Common myeloid progenitor, CD34-positive (primary cell): Measurements from ENCODE around the gene CELF1.

Source experiments
- CTCF ChIA-PET: fragments of 350-600 bp; sonication (Branson Sonifier 250); formaldehyde crosslinking; loops from one replicate; lab custom pipeline; 2021; ENCODE audit warnings: antibody characterized with exemption; lab: Charles Lee
- POLR2A ChIA-PET: fragments of 350-600 bp; sonication (Branson Sonifier 250); formaldehyde crosslinking; loops from one replicate; lab custom pipeline; 2021; ENCODE audit warnings: antibody characterized with exemption; lab: Charles Lee
- DNase-seq, 3 donors: peaks; one replicate each; pipeline versions ENCODE4 v3.0.0 to v3.0.0-alpha.2; 2013
- H3K27ac ChIP-seq, 2 experiments: 1 replicate in 1 of 2; 2 replicates in 1 of 2; pipeline ENCODE4 v1.7.0; 2013; ENCODE audit warnings: inconsistent platforms in 2 of 2, low read length in 2 of 2, mild to moderate bottlenecking in 2 of 2, low read depth in 1 of 2, moderate library complexity in 1 of 2; ENCODE audit not compliant: severe bottlenecking in 2 of 2, insufficient read depth in 1 of 2, poor library complexity in 1 of 2
- H3K27me3 ChIP-seq, 5 experiments: replicated peaks in 2 of 5; 1 replicate in 3 of 5; 2 replicates in 2 of 5; pipeline versions ENCODE4 v1.6.1 to v1.7.0; 2013; ENCODE audit warnings: low read length in 4 of 5, mild to moderate bottlenecking in 2 of 5, moderate library complexity in 2 of 5, inconsistent platforms in 1 of 5; ENCODE audit not compliant: insufficient read depth in 5 of 5, control insufficient read depth in 4 of 5
- H3K36me3 ChIP-seq, 4 experiments: 1 replicate in 2 of 4; 2 replicates in 2 of 4; pipeline versions ENCODE4 v1.6.1 to v1.7.0; 2013; ENCODE audit warnings: low read length in 3 of 4, control low read depth in 1 of 4, mild to moderate bottlenecking in 1 of 4; ENCODE audit not compliant: control insufficient read depth in 4 of 4, insufficient read depth in 4 of 4
- H3K4me1 ChIP-seq, 4 experiments: 1 replicate in 3 of 4; 2 replicates in 1 of 4; pipeline versions ENCODE4 v1.6.1 to v1.7.1; 2013; ENCODE audit warnings: low read length in 3 of 4, mild to moderate bottlenecking in 3 of 4, control low read depth in 1 of 4, inconsistent platforms in 1 of 4, moderate library complexity in 1 of 4; ENCODE audit not compliant: control insufficient read depth in 4 of 4, insufficient read depth in 4 of 4; ENCODE audit errors: control extremely low read depth in 1 of 4
- H3K4me3 ChIP-seq, 7 experiments: 1 replicate in 4 of 7; 2 replicates in 3 of 7; pipeline versions ENCODE4 v1.5.1 to v1.7.0; 2013; ENCODE audit warnings: mild to moderate bottlenecking in 7 of 7, low read length in 6 of 7, moderate library complexity in 6 of 7, inconsistent platforms in 2 of 7, low read depth in 2 of 7, control low read depth in 1 of 7; ENCODE audit not compliant: insufficient read depth in 4 of 7, control insufficient read depth in 1 of 7; ENCODE audit errors: extremely low read depth in 1 of 7
- H3K9me3 ChIP-seq, 5 experiments: 1 replicate in 4 of 5; 2 replicates in 1 of 5; pipeline versions ENCODE4 v1.6.1 to v1.7.1; 2013; ENCODE audit warnings: low read length in 4 of 5, mild to moderate bottlenecking in 2 of 5, inconsistent platforms in 1 of 5, low read depth in 1 of 5, moderate library complexity in 1 of 5; ENCODE audit not compliant: control insufficient read depth in 4 of 5, insufficient read depth in 2 of 5; ENCODE audit errors: control extremely low read depth in 1 of 5
- WGBS: methylation state at CpG from one replicate; pipeline ENCODE4 v1.1.5; 2013; ENCODE audit not compliant: insufficient coverage; 5-methylcytosine and 5-hydroxymethylcytosine counted together

Gene CELF1

DNA sequence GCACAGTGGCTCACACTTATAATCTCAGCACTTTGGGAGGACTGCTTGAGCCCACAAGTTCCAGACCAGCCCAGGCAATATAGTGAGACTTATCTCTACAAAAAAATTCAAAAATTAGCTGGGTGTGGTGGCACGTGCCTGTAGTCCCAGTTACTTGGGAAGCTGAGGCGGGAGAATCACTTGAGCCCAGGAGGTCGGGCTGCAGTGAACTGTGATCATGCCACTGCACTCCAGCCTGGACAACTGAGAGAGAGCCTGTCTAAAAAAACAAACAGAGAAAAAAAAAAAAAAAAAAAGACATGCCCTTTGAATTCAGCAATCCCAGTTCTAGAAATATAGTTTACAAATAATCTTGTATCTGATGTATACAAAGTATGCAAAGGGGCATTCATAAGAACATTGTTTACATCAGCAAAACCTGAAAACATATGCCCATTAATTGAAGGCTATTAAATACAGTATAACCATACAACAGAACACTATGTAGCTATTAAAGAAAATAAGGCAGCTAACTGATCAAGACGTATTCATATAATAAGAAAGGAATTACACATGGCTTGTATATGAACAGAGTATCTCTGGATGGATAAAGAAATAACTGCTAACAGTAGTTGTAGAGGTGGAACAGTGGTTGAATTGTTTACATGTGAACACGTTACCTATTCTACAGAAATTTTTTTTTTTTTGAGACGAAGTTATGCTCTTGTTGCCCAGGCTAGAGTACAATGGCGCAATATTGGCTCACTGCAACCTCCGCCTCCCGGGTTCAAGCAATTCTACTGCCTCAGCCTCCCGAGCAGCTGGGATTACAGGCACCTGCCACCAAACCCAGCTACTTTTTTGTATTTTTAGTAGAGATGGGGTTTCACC lies 35.7 kb downstream of the CELF1 start:
- ChIA-PET POLR2A (no interaction called here), CTCF (interaction anchor here (1.0 to 3.2 kb wide), 9 partner anchors 8 to 99 kb away, joined by 3 to 16 read pairs (median 6); no protein-coding TSS in a partner anchor)
- Histone ChIP-seq H3K27ac (peak overlapping the region; percentile 33 to 85), H3K36me3 (no peaks in the 10 kb centered on the region), H3K27me3 (no peaks in the 10 kb centered on the region), H3K4me3 (no peak overlapping the region), H3K4me1 (peaks cover 34 to 82% (median 59%) of the 10 kb centered on the region in 4 experiments), H3K9me3 (no peaks in the 10 kb centered on the region)
- WGBS = 96% methylated on average over 5 of the region's 10 CpGs
- DNase-seq = no peak

DNA sequence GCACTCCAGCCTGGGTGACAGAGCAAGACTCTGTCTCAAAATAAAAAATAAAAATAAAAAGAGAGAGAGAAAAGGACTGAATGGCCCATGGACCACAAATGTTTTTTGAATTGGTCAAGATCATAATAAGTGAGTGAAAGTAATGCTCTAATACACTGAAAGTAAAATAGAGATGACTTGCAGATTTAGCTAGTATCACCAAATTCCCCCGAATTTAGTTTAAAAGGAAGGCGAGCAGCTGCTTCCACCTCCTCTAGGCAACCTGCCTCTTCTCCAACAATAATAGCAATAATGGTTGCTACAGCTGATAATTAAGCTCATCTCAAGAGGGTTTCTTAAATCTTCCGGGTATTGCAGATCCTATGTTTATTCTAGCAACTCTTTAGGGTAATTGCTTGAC lies 36.8 kb downstream of the CELF1 start:
- DNase-seq = peak in 2 of 3 donors; percentile 75 to 79
- WGBS = 57% methylated on average over 3 of the region's 3 CpGs
- Histone ChIP-seq H3K27me3 (no peaks in the 10 kb centered on the region), H3K36me3 (peaks cover 0 to 3% (median 0%) of the 10 kb centered on the region in 4 experiments), H3K4me1 (peaks cover 42 to 79% (median 60%) of the 10 kb centered on the region in 4 experiments), H3K9me3 (no peaks in the 10 kb centered on the region), H3K27ac (peak overlapping the region; percentile 33 to 85), H3K4me3 (no peak overlapping the region)
- ChIA-PET POLR2A (no interaction called here), CTCF (interaction anchor here (0.7 to 3.2 kb wide), 5 partner anchors 12 to 77 kb away, joined by 3 to 12 read pairs (median 3); no protein-coding TSS in a partner anchor)

DNA sequence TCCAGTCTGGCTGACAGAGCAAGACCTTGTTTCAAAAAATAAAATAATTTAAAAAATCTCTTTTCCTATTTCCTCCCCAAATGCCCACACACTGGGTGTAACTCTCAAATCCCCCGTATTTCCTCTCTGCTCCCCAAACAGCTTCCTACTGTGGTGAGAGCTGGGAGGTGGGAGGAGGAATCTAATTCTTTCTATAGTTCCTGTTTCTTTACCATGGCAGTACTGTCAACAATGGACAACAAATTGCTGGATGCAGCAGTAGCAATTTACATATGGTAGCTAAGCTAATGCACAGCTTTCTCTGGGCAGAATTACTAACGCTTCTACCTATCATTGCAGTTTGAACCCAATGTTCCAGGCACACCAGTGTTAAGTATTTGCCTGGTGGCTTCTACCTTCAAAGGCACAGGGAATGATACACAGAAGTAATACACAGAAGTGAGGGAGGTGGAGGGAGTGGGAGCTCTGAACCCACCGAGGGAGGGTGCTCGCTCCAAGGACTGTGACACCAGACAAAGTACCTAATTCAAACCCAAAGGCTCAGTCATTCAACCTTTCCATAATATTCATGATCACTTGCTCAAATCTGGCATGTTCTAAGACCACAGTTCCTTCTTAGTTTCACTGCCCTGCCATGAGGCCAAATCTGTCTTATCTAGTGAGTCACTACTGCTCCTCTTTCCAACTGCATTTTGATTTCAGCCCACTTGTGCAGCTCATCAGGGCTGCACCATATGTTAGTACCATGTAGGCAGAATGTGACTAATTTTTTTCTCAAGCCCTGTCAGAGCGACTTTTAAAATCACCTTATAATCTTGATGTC lies 37.9 kb downstream of the CELF1 start:
- Histone ChIP-seq H3K4me1 (peaks cover 43 to 76% (median 56%) of the 10 kb centered on the region in 4 experiments), H3K36me3 (peaks cover 0 to 5% (median 2%) of the 10 kb centered on the region in 4 experiments), H3K27ac (peak overlapping the region; percentile 51 to 85), H3K27me3 (no peaks in the 10 kb centered on the region), H3K4me3 (peak overlapping the region in 3 of 7 experiments; percentile 13 to 42 (median 33)), H3K9me3 (no peaks in the 10 kb centered on the region)
- ChIA-PET CTCF (interaction anchor here (1.5 to 2.6 kb wide), 2 partner anchors 10 to 37 kb away, joined by 5 to 6 read pairs; partner anchors contain the start of gene CELF1), POLR2A (interaction anchor here (0.6 kb wide), 1 partner anchor 26 kb away, joined by 4 read pairs; no protein-coding TSS in a partner anchor)
- peak; percentile 69 to 89 (median 84) for DNase-seq
- 33% methylated on average over 1 of the region's 5 CpGs for WGBS

DNA sequence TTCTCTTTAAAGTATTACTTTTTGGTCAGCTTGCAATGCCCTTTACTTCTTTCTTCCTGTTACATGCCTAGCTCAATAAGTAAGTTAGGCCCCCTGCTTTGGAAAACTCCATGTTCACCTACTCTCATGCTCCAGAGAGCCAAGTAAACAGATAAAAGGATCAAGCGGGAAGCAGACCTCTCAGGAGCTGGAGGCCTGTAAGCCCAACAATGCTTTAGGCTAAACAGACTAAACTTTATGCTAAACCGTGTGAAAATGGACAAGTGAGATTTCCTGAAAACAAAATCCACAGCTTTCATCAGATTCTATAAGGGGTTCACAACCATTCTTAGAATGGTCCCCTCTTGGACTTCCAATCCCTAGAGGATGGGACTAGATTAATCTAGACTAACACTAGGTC lies 40.2 kb downstream of the CELF1 start:
- Histone ChIP-seq H3K4me3 (no peak overlapping the region), H3K27ac (peak overlapping the region in 1 of 2 experiments; percentile 29), H3K4me1 (peaks cover 38 to 71% (median 58%) of the 10 kb centered on the region in 4 experiments), H3K36me3 (peaks cover 0 to 5% (median 2%) of the 10 kb centered on the region in 4 experiments), H3K27me3 (no peaks in the 10 kb centered on the region), H3K9me3 (no peaks in the 10 kb centered on the region)
- POLR2A ChIA-PET = interaction anchor here (0.6 kb wide), 1 partner anchor 23 kb away, joined by 4 read pairs; no protein-coding TSS in a partner anchor
- no CpG with 5 or more reads among the region's 2 CpGs for WGBS
- no peak for DNase-seq
- CTCF ChIA-PET = interaction anchor here (0.7 to 2.6 kb wide), 6 partner anchors 12 to 56 kb away, joined by 3 to 8 read pairs (median 4); no protein-coding TSS in a partner anchor

DNA sequence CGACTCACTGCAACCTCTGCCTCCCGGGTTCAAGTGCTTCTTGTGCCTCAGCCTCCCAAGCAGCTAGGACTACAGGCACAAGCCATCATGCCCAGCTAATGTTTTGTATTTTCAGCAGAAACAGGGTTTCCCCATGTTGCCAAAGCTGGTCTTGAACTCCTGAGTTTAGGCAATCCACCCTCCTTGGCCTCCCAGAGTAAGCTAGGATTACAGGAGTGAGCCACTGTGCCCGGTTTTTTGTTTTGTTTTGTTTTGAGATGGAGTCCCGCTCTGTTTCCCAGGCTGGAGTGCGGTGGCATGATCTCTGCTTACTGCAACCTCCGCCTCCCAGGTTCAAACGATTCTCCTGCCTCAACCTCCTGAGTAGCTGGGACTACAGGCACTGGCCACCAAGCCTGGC lies 41.0 kb downstream of the CELF1 start:
- CTCF ChIA-PET = interaction anchor here (1.0 to 2.1 kb wide), 5 partner anchors 13 to 28 kb away, joined by 3 to 8 read pairs (median 4); no protein-coding TSS in a partner anchor
- Histone ChIP-seq H3K27me3 (no peaks in the 10 kb centered on the region), H3K4me3 (no peak overlapping the region), H3K9me3 (no peaks in the 10 kb centered on the region), H3K27ac (peak overlapping the region in 1 of 2 experiments; percentile 54), H3K4me1 (peaks cover 39 to 72% (median 59%) of the 10 kb centered on the region in 4 experiments), H3K36me3 (peaks cover 0 to 5% (median 2%) of the 10 kb centered on the region in 4 experiments)
- 100% methylated on average over 3 of the region's 7 CpGs for WGBS
- DNase-seq = no peak
- POLR2A ChIA-PET = no interaction called here

DNA sequence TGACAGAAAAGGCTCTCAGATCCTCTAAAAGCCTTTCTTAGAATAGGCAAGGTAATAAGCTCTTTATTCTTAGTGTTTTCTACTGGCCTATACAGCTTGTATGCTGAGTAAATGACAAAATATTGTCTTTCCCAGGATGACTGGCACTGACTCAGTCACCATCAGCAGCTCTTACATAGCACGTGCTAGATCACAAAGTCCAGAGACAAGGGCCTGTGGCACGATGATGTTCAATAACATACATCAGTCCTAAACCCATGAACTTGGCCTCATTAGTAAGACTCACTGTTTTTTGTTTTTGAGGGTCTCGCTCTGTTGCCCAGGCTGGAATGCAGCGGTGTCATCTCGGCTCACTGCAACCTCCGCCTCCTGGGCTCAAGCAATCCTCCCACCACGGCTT lies 42.7 kb downstream of the CELF1 start:
- H3K36me3 ChIP-seq = peaks cover 0 to 5% (median 2%) of the 10 kb centered on the region in 4 experiments
- no peaks in the 10 kb centered on the region for H3K9me3 ChIP-seq
- ChIA-PET CTCF (interaction anchor here (1.0 to 2.7 kb wide), 5 partner anchors 8 to 62 kb away, joined by 3 to 16 read pairs (median 11); partner anchors contain the start of gene PTPMT1), POLR2A (interaction anchor here (1.3 kb wide), 1 partner anchor 18 kb away, joined by 3 read pairs; no protein-coding TSS in a partner anchor)
- WGBS = 97% methylated on average over 6 of the region's 7 CpGs
- H3K27me3 ChIP-seq = no peaks in the 10 kb centered on the region
- no peak for DNase-seq
- peak overlapping the region in 1 of 2 experiments; percentile 12 for H3K27ac ChIP-seq
- peaks cover 35 to 63% (median 50%) of the 10 kb centered on the region in 4 experiments for H3K4me1 ChIP-seq
- H3K4me3 ChIP-seq = no peak overlapping the region
